Activated CD4-positive, alpha-beta T cell treated with anti-CD3 and anti-CD28 coated beads for 24 hours (primary cell): Measurements from ENCODE around the gene TIFAB.
"Not testable (repeated sequence)": the region's sequence is repeated elsewhere in the genome, so short reads cannot be mapped to it uniquely, and the experiment has no call there.

ENCODE experiments used
- DNase-seq, 2 donors: peaks; one replicate each; pipeline ENCODE4 v3.0.0-alpha.2; 2020; ENCODE audit warnings: low read depth in 2 of 2

TIFAB gene, protein sequence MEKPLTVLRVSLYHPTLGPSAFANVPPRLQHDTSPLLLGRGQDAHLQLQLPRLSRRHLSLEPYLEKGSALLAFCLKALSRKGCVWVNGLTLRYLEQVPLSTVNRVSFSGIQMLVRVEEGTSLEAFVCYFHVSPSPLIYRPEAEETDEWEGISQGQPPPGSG

DNA sequence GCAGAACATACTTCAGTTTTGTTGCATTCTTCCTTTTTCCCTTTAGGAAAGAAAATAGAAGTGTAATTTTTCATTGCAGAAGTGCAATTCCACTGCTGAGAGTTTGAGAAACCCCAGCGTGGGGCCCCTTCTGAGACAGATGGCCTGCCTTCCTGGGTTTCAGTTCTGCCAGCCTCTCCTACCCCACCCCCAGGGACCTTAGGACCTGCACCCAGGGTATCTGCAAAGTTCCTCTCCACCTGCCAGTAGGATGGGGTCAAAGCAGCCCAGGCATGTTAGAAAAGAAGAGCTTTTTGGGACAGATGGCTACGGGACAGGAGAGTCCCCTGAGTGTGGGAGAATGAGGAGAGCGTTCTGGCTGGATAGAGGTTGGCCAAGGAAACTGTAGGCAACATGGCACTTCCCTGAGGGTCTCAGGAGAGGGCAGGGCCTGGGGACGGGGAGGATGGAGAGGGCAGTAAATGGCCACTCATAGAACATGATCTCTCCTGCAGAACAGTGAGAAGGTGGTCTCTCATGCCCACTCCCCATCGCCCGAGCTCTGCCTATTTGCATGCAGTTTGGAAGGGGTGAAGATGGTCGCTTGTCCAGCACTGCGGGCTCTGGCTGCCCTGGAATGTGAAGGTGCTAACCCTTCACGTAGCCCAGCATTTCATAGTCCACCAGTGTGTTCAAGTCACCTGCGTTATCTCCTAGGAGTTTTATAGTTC is at the start of gene TIFAB:
Gene TIFAB (minus strand): TSS at position 31 of the 710 bp plus-strand sequence. CDS start 2,412 bp downstream, outside the sequence.
- no peak for DNase-seq

GRCh38 chr5:135498637-135498995 is 46.5 kb upstream of the TIFAB start:
- no peak for DNase-seq

GRCh38 chr5:135497971-135498636 is 46.0 kb upstream of the TIFAB start:
- no peak for DNase-seq

DNA sequence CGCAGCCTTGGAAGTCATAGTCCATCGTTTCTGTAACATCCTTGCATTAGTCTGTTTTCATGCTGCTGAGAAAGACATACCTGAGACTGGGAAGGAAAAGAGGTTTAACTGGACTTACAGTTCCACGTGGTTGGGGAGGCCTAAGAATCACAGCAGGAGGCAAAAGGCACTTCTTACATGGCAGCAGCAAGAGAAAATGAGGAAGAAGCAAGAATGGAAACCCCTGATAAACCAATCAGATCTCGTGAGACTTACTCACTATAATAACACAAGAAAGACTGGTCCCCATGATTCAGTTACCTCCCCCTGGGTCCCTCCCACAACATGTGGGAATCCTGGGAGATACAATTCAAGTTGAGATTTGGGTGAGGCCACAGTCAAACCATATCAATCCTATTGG is 43.4 kb upstream of the TIFAB start:
- not testable (repeated sequence) for DNase-seq

- DNase-seq = no peak
Measured at GRCh38 chr5:135494196-135494595, 42.0 kb upstream of the TIFAB start.

GRCh38 chr5:135493406-135494180 is 41.4 kb upstream of the TIFAB start:
- DNase-seq = no peak

DNA sequence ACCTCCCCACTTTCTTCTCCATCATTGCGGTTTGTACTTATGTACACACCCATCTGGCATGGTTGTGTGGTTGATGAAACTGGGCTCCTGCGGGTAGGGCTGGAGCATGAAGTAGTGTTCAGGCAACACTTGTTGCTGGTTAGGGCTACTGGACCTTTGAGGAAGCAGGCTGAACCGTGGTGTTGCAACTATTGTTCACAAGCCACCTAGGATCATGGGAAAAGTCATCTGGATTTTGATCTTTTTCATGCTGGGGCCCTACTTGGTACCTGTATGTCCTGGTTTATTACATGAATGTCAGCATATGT is 40.1 kb upstream of the TIFAB start:
- no peak for DNase-seq

DNA sequence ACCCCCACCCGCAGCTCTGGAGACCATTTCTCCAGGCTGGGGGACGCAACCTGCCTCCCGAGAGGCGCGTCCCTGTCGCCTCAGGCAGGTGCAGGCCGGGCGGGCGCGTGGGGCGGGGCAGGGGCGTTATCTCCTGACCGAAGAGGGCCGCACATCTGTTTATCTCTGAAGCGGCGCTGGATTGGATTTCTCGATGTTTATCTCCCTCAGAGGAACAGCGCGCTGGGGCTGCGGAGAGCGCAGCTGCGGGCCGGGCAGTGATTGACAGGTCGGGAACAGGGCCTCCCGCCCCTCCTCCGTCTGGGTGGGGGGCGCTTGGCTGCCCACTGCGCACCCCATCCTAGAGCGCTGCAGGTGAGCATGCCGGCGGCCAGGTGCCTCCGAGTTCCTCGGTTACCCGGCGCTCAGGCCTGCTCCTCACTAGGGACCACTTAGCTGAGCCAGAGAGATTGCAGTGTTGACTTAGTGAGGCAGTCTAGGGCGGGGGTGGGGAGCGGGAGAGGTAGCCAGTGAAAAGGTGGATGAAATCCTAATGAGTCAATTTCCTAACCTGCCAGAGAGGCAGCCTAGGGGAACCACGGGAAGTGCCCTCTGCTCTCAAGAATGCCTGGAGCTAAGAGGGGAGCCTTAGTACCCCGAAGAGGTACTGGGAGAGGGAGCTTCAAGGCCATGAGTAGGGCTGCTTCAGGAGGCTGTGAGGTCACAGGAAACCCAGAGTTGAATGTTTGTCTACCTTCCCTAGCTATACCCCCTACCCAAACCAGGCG is 39.6 kb upstream of the TIFAB start:
- DNase-seq = no peak

DNA sequence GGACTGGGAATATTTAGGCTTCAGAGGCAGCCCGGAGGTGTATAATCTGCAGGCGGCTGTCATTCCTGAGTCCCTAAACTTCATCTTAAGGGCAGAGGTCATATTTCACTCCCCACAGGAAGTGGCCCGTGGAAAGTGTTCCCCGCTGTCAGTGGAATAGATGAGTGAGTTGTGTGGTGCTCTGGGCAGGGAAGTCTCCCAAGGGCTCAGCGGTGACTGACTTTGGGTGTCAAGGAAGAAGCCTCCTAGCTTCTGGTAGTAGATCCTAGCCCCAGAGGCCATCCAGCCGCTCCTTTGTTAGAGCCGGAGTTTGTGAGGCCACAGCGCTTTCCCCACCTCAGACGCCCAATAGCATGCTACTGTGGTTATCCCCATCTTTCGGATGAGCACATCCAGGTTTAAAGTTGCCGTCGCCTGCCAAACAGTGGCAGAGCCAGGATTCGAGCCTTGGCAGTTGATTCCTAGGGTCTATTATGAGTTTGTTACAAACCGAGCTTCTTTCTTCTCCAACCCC is 38.9 kb upstream of the TIFAB start:
- no peak for DNase-seq

DNA sequence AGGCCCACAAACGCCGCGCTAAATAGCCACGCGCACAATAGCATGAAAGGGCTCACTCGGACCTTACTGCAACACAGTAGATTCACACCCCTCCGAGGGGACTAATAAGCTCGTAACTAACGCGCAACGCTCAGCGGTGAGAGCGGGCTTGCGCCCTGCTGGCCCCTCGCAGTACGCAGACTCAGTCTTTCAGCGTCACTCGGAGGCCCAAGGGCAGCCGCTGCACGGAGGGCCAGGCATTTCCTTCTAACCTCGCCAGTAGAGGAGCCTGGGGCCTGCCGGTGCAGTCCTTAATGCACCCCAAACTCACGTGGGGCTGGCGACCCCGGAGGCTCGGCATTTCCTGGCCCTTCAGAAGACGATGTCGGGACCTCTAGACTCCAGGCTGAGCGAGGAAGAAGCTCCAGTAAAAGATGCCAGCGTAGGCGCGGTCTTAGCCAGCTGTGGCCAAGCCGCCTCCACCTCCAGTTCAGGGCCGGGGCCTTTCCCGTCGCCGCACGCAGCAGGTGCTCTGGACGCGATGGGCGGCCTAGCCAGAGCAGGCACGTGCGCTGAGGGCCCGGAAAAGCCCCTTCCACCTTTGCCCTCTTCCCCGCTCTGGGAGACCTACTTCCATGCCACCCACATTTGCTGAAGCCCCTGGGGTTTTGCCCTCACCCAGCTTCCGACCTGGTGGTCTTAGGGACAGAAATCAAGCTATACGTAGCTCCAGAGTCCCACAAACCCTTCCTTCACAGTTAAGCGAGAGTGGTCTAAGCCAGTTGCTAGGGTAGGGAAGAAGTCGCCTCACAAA is 38.3 kb upstream of the TIFAB start:
- no peak for DNase-seq

GRCh38 chr5:135489466-135490244 is 37.5 kb upstream of the TIFAB start:
- DNase-seq = no peak

DNA sequence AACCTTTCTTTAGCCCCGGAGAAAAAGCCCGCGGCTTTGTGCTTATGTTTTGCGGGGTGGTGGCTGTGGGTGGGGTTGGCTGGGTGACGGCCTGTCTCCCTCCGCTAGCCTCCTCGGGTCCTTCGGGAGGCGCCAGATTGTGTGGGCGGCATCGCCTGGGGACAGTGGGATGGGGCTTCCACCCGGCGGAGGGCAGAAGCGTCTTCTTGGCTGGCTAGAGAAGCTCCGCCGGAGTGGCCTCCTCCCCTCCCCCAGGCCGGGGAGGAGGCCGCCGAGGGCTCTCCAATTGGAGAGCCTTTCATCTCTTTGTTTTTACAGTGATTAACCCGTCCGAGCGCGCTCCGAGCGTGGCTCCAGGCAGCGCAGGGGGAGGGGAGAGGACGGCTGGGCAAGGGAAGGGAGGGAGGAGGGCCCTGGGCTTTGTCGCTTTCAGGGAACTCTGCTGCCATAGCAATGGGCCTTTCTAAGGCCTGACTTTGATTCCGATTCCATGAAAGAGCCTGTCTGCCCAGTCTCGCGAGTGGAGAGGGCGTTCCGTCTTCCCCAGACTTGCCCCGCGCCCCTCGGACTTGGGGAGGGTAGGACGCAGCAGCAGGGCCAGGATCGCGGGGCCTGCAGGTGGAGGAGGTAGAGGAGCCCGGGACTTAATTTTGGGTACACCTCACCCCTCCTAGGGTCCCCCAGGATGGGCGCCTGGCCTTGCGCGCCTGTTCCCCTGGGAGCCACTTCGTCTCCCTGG is 36.7 kb upstream of the TIFAB start:
- DNase-seq = no peak

- no peak for DNase-seq
Measured at GRCh38 chr5:135487839-135488514, 35.8 kb upstream of the TIFAB start.

DNA sequence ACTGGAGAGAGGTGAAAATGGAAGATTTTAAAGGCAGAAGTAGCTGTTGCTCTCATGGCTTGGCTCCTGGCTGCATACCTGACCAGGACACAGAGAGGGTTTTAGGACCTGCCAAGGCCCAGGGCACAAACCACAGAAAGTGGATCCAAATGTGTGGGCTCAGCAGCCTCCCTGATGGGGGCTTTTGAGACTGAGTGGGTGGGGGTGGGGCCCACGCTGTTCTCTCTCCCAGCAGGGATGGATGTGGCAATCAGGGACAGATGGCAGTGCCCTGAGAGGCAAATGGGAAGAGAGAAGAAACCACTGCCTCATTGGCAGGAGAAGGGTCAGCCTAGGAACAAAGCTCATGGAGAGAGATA is 34.9 kb upstream of the TIFAB start:
- no peak for DNase-seq

DNA sequence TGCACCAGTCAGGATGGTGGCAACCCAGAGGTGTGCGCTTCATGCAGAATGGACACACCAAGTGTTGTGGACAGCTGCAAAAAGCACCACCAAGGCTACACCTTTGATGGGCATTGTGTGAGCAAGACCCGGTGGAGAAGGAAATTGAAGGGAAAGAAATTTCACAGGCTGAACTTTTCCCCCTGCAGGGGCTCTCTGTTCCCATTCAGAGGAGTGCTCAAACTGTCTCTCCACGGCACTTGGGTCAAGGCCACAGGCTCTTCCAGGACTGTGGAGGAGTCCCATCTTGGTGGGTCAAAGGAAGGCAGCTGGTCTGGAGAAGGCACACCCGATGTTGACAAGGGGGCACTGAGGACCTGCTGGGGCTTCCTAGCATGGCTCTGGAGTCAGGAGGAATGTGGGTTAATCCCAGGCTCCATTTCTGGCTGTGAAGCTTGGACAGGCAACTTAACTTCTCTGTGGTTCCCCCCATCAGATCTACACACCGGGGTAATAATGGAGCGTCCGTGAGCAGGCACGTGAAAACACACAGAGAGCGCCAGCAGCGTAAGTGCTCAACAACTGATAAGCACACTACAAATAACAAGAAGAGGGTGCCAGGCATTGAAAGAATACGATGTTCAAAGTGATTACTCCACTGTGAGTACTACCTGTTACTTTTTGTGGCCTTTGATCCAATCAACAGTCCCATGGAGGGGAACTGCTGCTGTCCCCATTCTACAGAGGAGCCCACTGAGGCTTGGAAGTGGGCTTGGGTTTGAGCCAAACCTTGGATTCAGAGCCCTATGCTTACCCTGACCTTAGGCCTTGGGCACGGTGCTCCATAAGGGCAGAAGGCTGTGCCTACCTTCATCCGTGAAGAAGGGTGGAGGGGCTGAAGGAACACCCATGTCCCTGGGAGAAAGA is 34.2 kb upstream of the TIFAB start:
- no peak for DNase-seq

DNA sequence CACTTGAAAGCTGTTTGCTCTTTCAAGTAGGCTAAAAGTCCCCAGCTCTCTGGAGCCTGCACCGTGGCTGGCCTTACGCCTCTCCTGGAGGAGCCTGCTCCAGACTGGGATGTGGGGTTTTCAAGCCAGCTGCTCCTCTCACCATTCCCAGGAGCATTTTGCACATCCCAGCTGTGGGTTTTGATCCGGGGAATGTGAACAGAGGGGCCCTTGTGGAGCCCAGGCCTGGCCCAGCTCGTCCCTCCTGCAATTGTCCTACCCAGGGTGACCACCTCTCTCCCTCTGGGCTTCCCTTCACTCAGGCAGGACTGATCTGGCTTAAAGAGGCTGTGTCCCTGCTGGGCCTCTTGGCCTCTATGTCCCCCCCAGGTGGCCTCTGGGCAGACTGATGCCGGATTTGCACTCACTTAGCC is 32.5 kb upstream of the TIFAB start:
- no peak for DNase-seq

DNA sequence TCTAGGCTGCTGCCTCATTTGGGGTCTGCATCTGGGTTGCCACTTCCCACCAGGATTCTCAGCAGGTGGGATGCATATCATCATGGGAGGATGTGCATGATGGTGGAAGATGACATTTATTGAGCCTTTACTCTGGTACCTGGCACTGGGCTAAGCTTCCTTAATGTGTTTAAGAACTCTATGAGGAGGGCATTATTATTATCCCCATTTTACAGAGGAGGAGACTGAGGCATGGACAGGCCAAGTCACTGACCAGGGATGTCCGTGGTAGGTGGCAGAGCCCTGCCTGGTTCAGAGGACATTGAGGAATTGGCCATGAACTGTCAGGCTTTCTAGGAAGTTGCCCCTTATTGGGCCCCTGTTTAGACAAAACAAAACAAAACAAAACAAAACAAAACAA is 31.1 kb upstream of the TIFAB start:
- no peak for DNase-seq
